Measurements from ENCODE around the gene TSPO. TPM values are rescaled to one million over a fixed set of nuclear protein-coding genes. Genes with fewer than 3 reads are reported as not detected.

Gene TSPO
- total and polyA plus RNA-seq, 2 donors from 2014 or later = 134 to 173 TPM

DNA sequence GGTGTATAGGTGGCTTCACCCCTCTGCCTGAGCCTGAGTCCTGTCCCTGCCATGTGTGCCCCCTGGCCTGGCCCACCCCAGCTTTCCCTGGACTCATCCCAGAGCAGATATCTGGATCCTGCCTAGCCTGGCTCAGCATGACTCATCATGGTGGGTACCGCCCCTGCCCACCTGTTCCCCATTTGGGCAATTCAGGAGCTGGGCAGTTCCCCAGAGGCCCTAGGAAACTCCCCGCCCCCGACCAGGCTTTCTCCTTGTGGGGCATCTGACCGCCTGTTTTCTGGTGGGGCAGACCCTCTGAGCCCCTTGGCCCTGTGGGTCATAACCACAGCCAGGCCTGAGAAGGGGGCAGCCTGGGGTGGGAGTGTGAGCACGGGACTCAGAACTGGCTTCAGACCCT lies 4.4 kb downstream of the TSPO start:
- DNase-seq = peak in 1 of 5 donors; percentile 72
- Histone ChIP-seq H3K9ac (ENCODE audit: low read length in 3 of 3) (no peak overlapping the region), H3K4me3 (ENCODE audit: low read length in 3 of 3) (no peak overlapping the region), H3K4me1 (ENCODE audit: control insufficient read depth in 2 of 3, insufficient read depth in 2 of 3, low read depth in 1 of 3, low read length in 3 of 3) (peaks cover 0 to 16% (median 5%) of the 10 kb centered on the region in 3 donors), H3K9me3 (ENCODE audit: control insufficient read depth in 2 of 3, insufficient read depth in 1 of 3, low read length in 3 of 3) (no peaks in the 10 kb centered on the region), H3K36me3 (ENCODE audit: control insufficient read depth in 2 of 3, insufficient read depth in 3 of 3, low read length in 3 of 3) (no peaks in the 10 kb centered on the region), H3K27me3 (ENCODE audit: control insufficient read depth, insufficient read depth, low read length) (no peaks in the 10 kb centered on the region), H3K27ac (ENCODE audit: low read depth in 2 of 2, low read length in 2 of 2) (no peak overlapping the region)
- intact Hi-C loops (cut with DNase I) = no loop called here
- TF ChIP-seq CTCF (IDR thresholded peaks at IDR 0.05; ENCODE audit: borderline replicate concordance, extremely low read depth, insufficient read depth) = no peak
- FAIRE-seq = no peak

GRCh38 chr22:43156413-43156812 lies 5.1 kb downstream of the TSPO start:
- intact Hi-C loops (cut with DNase I) = no loop called here

DNA sequence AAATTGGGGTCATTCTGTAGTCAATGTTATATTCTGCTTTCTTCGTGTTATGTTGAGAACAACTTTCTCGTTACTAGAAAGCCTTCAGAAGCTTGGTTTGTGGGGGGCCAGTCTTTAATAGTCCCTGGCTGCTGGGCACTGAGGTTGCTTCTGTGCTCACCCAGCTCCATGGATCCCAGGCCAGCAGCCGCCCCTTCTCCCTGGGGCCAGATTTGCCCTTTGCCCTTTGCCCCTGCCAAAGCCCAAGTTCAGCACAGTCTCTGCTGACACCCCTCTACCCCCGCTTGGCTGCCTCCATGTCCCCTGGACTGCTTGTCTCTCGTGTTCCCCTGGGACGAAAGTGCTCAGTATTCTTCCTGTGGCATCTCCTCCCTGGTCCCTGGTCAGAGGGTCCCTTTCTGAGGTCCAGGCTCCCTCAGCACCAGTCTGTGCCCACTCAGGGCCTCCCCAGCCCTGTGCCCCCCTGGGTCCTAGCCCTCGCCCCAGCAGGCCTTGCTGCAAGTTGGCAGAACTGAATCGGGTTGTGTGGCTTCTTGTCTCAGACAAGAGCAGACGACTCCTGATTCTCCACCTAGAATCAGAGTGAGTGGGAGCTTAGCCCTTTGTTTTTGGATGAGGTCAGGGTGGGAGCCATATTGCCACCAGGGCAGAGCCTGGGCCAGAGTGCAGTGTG lies 6.7 kb downstream of the TSPO start:
- H3K9ac ChIP-seq (ENCODE audit: low read length in 3 of 3) = no peak overlapping the region
- FAIRE-seq (no peak), DNase-seq (peak in 1 of 5 donors; percentile 61)
- no peaks in the 10 kb centered on the region for H3K27me3 ChIP-seq (ENCODE audit: control insufficient read depth, insufficient read depth, low read length)
- intact Hi-C loops (cut with DNase I) = no loop called here
- H3K4me3 ChIP-seq (ENCODE audit: low read length in 3 of 3) = no peak overlapping the region
- peaks cover 0 to 2% (median 0%) of the 10 kb centered on the region in 3 donors for H3K4me1 ChIP-seq (ENCODE audit: control insufficient read depth in 2 of 3, insufficient read depth in 2 of 3, low read depth in 1 of 3, low read length in 3 of 3)
- no peak for TF ChIP-seq CTCF (IDR thresholded peaks at IDR 0.05; ENCODE audit: borderline replicate concordance, extremely low read depth, insufficient read depth)
- no peak overlapping the region for H3K27ac ChIP-seq (ENCODE audit: low read depth in 2 of 2, low read length in 2 of 2)
- H3K36me3 ChIP-seq (ENCODE audit: control insufficient read depth in 2 of 3, insufficient read depth in 3 of 3, low read length in 3 of 3) = no peaks in the 10 kb centered on the region
- H3K9me3 ChIP-seq (ENCODE audit: control insufficient read depth in 2 of 3, insufficient read depth in 1 of 3, low read length in 3 of 3) = no peaks in the 10 kb centered on the region

More at GRCh38 chr22:43156413-43156812, 5.1 kb downstream of the TSPO start:
- no peak overlapping the region for H3K9ac ChIP-seq (ENCODE audit: low read length in 3 of 3)
- no peaks in the 10 kb centered on the region for H3K9me3 ChIP-seq (ENCODE audit: control insufficient read depth in 2 of 3, insufficient read depth in 1 of 3, low read length in 3 of 3)
- H3K4me3 ChIP-seq (ENCODE audit: low read length in 3 of 3) = no peak overlapping the region
- FAIRE-seq (no peak), DNase-seq (no peak)
- peaks cover 0 to 13% (median 5%) of the 10 kb centered on the region in 3 donors for H3K4me1 ChIP-seq (ENCODE audit: control insufficient read depth in 2 of 3, insufficient read depth in 2 of 3, low read depth in 1 of 3, low read length in 3 of 3)
- no peaks in the 10 kb centered on the region for H3K27me3 ChIP-seq (ENCODE audit: control insufficient read depth, insufficient read depth, low read length)
- H3K36me3 ChIP-seq (ENCODE audit: control insufficient read depth in 2 of 3, insufficient read depth in 3 of 3, low read length in 3 of 3) = no peaks in the 10 kb centered on the region
- H3K27ac ChIP-seq (ENCODE audit: low read depth in 2 of 2, low read length in 2 of 2) = no peak overlapping the region
- no peak for TF ChIP-seq CTCF (IDR thresholded peaks at IDR 0.05; ENCODE audit: borderline replicate concordance, extremely low read depth, insufficient read depth)

All from kidney (tissue), 14 donors.